Endothelial cell of umbilical vein (primary cell): ENCODE data around the gene LIN7A.

Source experiments
- EZH2 ChIP-seq: IDR thresholded peaks from 2 replicates; pipeline ENCODE4 v1.6.1; 2012; ENCODE audit warnings: borderline replicate concordance, low read depth, mild to moderate bottlenecking, moderate library complexity, low read length, inconsistent platforms; ENCODE audit not compliant: severe bottlenecking
- FOS ChIP-seq: IDR thresholded peaks from 2 replicates; pipeline ENCODE4 v1.6.1; 2011; ENCODE audit warnings: mild to moderate bottlenecking, low read length, moderate library complexity, borderline replicate concordance; ENCODE audit not compliant: insufficient read depth
- JUN ChIP-seq: IDR thresholded peaks from 2 replicates; pipeline ENCODE4 v1.6.1; 2011; ENCODE audit warnings: borderline replicate concordance, low read depth; ENCODE audit not compliant: insufficient read length, insufficient read depth
- MYC ChIP-seq: IDR thresholded peaks from one replicate; pipeline ENCODE4 v1.6.1; 2011; ENCODE audit warnings: mild to moderate bottlenecking, low read depth, low read length
- POLR2A ChIP-seq: IDR thresholded peaks from 2 replicates; pipeline ENCODE4 v1.6.1; 2012; ENCODE audit warnings: low read depth, mild to moderate bottlenecking, control low read depth, low read length
- POLR2AphosphoS5 ChIP-seq: IDR thresholded peaks from 2 replicates; pipeline ENCODE4 v1.6.1; 2012; ENCODE audit warnings: low read depth, mild to moderate bottlenecking, control low read depth, low read length, moderate library complexity; ENCODE audit not compliant: insufficient read depth
- TF ChIP-seq, protein P1 (sequence below), 2 donors: IDR thresholded peaks; 1 replicate in 1 of 2; 2 replicates in 1 of 2; pipeline ENCODE4 v1.5.1; 2011; ENCODE audit warnings: low read length in 2 of 2, mild to moderate bottlenecking in 2 of 2, moderate library complexity in 2 of 2, control low read depth in 1 of 2, inconsistent platforms in 1 of 2, low read depth in 1 of 2; ENCODE audit not compliant: insufficient read depth in 1 of 2; ENCODE audit errors: extremely low read depth in 1 of 2

DNA sequence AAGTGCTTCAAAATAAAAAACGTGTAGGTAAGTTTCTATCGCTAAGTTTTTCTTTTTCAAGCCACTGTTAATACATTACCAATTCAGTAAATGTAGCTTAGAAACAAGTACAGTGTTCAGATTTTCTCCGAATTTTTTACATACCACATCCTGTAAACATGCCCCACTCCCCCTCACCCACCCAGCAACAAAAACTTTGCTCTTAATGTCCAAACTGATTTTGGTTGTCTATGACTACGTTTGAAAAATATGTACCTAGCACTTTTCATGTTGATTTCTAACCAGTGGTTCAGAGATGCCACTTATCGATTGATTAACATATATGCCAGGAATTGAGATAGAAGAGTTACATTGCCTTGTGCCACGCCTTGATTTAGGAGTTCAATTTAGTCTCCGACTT is 663 bp upstream of the LIN7A start:
- TF ChIP-seq, protein P1, sequence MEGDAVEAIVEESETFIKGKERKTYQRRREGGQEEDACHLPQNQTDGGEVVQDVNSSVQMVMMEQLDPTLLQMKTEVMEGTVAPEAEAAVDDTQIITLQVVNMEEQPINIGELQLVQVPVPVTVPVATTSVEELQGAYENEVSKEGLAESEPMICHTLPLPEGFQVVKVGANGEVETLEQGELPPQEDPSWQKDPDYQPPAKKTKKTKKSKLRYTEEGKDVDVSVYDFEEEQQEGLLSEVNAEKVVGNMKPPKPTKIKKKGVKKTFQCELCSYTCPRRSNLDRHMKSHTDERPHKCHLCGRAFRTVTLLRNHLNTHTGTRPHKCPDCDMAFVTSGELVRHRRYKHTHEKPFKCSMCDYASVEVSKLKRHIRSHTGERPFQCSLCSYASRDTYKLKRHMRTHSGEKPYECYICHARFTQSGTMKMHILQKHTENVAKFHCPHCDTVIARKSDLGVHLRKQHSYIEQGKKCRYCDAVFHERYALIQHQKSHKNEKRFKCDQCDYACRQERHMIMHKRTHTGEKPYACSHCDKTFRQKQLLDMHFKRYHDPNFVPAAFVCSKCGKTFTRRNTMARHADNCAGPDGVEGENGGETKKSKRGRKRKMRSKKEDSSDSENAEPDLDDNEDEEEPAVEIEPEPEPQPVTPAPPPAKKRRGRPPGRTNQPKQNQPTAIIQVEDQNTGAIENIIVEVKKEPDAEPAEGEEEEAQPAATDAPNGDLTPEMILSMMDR (IDR thresholded peaks at IDR 0.05; ENCODE audit: extremely low read depth in 1 of 2, insufficient read depth in 1 of 2, low read depth in 1 of 2, low read length in 2 of 2), result no peak
- TF ChIP-seq POLR2AphosphoS5 (no peak), POLR2A (no peak), EZH2 (no peak), JUN (no peak), FOS (no peak), MYC (no peak)
